Subcutaneous adipose tissue (tissue), 4 donors: ENCODE results near the gene EHBP1. TPM values are rescaled to one million over a fixed set of nuclear protein-coding genes. Genes with fewer than 3 reads are reported as not detected.

Source experiments
- CTCF ChIP-seq: fragments of 450-650 bp; IDR thresholded peaks from one replicate; pipeline ENCODE4 v1.5.1; 2016; ENCODE audit warnings: low read depth, mild to moderate bottlenecking, control low read depth, antibody characterized with exemption, moderate library complexity
- total RNA-seq, 4 donors: library from RNA; depleted of rRNA; stranded (reverse); fragments of >200 nt; gene quantifications; one replicate each; pipeline ENCODE4 v1.1.0, GENCODE V29; 2016

EHBP1 gene
- total RNA-seq, 4 donors from 2014 or later = 77.5 to 145 (median 110) TPM

GRCh38 chr2:62854600-62855514 is 149.3 kb downstream of the EHBP1 start:
- no peak for TF ChIP-seq CTCF

GRCh38 chr2:62856228-62857040 is 150.9 kb downstream of the EHBP1 start:
- no peak for TF ChIP-seq CTCF

GRCh38 chr2:62857139-62857931 is 151.8 kb downstream of the EHBP1 start:
- no peak for TF ChIP-seq CTCF

GRCh38 chr2:62858231-62858832 is 152.8 kb downstream of the EHBP1 start:
- TF ChIP-seq CTCF = no peak

- TF ChIP-seq CTCF = no peak
Measured at GRCh38 chr2:62868947-62869346, 163.4 kb downstream of the EHBP1 start.

- TF ChIP-seq CTCF = no peak
Measured at GRCh38 chr2:62870966-62871365, 165.5 kb downstream of the EHBP1 start.
